ENCODE results near the gene ORAI2. TPM values are rescaled to one million over a fixed set of nuclear protein-coding genes. Genes with fewer than 3 reads are reported as not detected.

The ORAI2 gene
- total and polyA plus RNA-seq, 2 of the 13 experiments (the other 11 are each of a cell fraction or from before 2014, with no cell fraction given), result 3.0 to 6.0 TPM

DNA sequence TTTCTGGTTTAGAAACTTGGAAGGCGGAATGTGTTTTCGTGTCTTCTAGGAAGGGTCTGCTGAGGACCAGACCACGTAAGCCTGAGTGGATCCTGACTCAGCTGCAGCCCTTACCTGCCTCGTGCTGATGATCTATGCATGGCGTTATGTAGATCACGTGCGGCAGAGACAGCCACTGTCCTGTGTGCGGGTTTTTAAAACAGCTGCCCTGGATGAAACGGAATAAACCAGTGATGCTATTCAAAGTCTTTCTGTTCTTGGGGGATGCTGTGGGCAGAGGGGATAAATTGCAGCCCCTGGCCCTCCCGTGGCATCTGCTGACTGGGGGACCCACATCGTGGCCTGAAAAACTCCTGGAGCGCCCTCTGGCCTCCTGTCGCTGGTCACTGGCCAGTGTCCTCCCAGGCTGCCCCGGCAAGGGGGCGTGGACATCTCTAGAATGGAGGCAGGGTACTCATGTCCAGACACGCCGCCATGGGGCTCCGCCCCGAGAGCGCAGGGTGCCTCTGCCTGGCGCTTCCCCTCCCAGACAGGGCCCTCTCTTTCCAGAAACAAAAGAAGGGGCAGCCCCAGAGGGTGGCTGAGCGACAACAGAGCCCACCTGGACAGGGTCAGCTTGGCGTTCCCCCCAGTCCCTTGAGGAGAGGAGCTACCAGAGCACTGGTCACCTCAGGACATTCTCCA, 18.1 kb downstream of the ORAI2 start (continued):
- TF ChIP-seq, protein P1, sequence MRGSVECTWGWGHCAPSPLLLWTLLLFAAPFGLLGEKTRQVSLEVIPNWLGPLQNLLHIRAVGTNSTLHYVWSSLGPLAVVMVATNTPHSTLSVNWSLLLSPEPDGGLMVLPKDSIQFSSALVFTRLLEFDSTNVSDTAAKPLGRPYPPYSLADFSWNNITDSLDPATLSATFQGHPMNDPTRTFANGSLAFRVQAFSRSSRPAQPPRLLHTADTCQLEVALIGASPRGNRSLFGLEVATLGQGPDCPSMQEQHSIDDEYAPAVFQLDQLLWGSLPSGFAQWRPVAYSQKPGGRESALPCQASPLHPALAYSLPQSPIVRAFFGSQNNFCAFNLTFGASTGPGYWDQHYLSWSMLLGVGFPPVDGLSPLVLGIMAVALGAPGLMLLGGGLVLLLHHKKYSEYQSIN (CRISPR knock-in tag; IDR thresholded peaks at IDR 0.05; ENCODE audit: borderline replicate concordance), result no peak
- TF ChIP-seq SMARCC2 (IDR thresholded peaks at IDR 0.05) (no peak), EZH2 (conservative IDR thresholded peaks at IDR 0.05; ENCODE audit: low read depth, low read length) (no peak), ZNF83 (CRISPR knock-in tag; IDR thresholded peaks at IDR 0.05; ENCODE audit: borderline replicate concordance) (no peak), ZNF292 (CRISPR knock-in tag; IDR thresholded peaks at IDR 0.05; ENCODE audit: borderline replicate concordance, low read depth) (0 out of 2 replicates have a peak, but pooled peaks have one; percentile 29), ZNF569 (CRISPR knock-in tag; IDR thresholded peaks at IDR 0.05; ENCODE audit: borderline replicate concordance) (no peak), KLF16 (CRISPR knock-in tag; IDR thresholded peaks at IDR 0.05) (peak in 1 of 2 experiments; percentile 44; a peak in 1 of 4 replicates), DNMT3B (CRISPR knock-in tag; conservative IDR thresholded peaks at IDR 0.05) (no peak), ZEB1 (IDR thresholded peaks at IDR 0.05; ENCODE audit: insufficient replicate concordance, low read depth) (no peak)
- TF ChIP-seq, protein P2, sequence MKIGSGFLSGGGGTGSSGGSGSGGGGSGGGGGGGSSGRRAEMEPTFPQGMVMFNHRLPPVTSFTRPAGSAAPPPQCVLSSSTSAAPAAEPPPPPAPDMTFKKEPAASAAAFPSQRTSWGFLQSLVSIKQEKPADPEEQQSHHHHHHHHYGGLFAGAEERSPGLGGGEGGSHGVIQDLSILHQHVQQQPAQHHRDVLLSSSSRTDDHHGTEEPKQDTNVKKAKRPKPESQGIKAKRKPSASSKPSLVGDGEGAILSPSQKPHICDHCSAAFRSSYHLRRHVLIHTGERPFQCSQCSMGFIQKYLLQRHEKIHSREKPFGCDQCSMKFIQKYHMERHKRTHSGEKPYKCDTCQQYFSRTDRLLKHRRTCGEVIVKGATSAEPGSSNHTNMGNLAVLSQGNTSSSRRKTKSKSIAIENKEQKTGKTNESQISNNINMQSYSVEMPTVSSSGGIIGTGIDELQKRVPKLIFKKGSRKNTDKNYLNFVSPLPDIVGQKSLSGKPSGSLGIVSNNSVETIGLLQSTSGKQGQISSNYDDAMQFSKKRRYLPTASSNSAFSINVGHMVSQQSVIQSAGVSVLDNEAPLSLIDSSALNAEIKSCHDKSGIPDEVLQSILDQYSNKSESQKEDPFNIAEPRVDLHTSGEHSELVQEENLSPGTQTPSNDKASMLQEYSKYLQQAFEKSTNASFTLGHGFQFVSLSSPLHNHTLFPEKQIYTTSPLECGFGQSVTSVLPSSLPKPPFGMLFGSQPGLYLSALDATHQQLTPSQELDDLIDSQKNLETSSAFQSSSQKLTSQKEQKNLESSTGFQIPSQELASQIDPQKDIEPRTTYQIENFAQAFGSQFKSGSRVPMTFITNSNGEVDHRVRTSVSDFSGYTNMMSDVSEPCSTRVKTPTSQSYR (CRISPR knock-in tag; IDR thresholded peaks at IDR 0.05; ENCODE audit: borderline replicate concordance), result no peak
- TF ChIP-seq, protein P3, sequence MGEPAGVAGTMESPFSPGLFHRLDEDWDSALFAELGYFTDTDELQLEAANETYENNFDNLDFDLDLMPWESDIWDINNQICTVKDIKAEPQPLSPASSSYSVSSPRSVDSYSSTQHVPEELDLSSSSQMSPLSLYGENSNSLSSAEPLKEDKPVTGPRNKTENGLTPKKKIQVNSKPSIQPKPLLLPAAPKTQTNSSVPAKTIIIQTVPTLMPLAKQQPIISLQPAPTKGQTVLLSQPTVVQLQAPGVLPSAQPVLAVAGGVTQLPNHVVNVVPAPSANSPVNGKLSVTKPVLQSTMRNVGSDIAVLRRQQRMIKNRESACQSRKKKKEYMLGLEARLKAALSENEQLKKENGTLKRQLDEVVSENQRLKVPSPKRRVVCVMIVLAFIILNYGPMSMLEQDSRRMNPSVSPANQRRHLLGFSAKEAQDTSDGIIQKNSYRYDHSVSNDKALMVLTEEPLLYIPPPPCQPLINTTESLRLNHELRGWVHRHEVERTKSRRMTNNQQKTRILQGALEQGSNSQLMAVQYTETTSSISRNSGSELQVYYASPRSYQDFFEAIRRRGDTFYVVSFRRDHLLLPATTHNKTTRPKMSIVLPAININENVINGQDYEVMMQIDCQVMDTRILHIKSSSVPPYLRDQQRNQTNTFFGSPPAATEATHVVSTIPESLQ (CRISPR knock-in tag; conservative IDR thresholded peaks at IDR 0.05), result no peak
- TF ChIP-seq, protein P4, sequence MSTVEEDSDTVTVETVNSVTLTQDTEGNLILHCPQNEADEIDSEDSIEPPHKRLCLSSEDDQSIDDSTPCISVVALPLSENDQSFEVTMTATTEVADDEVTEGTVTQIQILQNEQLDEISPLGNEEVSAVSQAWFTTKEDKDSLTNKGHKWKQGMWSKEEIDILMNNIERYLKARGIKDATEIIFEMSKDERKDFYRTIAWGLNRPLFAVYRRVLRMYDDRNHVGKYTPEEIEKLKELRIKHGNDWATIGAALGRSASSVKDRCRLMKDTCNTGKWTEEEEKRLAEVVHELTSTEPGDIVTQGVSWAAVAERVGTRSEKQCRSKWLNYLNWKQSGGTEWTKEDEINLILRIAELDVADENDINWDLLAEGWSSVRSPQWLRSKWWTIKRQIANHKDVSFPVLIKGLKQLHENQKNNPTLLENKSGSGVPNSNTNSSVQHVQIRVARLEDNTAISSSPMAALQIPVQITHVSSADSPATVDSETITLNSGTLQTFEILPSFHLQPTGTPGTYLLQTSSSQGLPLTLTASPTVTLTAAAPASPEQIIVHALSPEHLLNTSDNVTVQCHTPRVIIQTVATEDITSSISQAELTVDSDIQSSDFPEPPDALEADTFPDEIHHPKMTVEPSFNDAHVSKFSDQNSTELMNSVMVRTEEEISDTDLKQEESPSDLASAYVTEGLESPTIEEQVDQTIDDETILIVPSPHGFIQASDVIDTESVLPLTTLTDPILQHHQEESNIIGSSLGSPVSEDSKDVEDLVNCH (CRISPR knock-in tag; IDR thresholded peaks at IDR 0.05), result no peak
- TF ChIP-seq, protein P5, sequence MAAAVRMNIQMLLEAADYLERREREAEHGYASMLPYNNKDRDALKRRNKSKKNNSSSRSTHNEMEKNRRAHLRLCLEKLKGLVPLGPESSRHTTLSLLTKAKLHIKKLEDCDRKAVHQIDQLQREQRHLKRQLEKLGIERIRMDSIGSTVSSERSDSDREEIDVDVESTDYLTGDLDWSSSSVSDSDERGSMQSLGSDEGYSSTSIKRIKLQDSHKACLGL (CRISPR knock-in tag; IDR thresholded peaks at IDR 0.05), result no peak
- TF ChIP-seq, protein P6, sequence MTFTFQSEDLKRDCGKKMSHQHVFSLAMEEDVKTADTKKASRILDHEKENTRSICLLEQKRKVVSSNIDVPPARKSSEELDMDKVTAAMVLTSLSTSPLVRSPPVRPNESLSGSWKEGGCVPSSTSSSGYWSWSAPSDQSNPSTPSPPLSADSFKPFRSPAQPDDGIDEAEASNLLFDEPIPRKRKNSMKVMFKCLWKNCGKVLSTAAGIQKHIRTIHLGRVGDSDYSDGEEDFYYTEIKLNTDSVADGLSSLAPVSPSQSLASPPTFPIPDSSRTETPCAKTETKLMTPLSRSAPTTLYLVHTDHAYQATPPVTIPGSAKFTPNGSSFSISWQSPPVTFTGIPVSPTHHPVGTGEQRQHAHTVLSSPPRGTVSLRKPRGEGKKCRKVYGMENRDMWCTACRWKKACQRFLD (CRISPR knock-in tag; IDR thresholded peaks at IDR 0.05; ENCODE audit: borderline replicate concordance), result no peak
- TF ChIP-seq, protein P7, sequence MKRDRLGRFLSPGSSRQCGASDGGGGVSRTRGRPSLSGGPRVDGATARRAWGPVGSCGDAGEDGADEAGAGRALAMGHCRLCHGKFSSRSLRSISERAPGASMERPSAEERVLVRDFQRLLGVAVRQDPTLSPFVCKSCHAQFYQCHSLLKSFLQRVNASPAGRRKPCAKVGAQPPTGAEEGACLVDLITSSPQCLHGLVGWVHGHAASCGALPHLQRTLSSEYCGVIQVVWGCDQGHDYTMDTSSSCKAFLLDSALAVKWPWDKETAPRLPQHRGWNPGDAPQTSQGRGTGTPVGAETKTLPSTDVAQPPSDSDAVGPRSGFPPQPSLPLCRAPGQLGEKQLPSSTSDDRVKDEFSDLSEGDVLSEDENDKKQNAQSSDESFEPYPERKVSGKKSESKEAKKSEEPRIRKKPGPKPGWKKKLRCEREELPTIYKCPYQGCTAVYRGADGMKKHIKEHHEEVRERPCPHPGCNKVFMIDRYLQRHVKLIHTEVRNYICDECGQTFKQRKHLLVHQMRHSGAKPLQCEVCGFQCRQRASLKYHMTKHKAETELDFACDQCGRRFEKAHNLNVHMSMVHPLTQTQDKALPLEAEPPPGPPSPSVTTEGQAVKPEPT (CRISPR knock-in tag; IDR thresholded peaks at IDR 0.05; ENCODE audit: low read depth), result no peak

Data from HepG2 (cell line).